Adrenal gland (tissue), 5 donors: Measurements from ENCODE around the gene MAML3.

Experiments used
- CTCF ChIP-seq, 6 experiments: fragments of 450-650 bp in 4 of 6; fragments of 200-600 bp in 2 of 6; sonication (generic) in 1 of 6; IDR thresholded peaks; 1 replicate in 5 of 6; 2 replicates in 1 of 6; pipeline versions ENCODE4 v1.5.1 to v1.8.0; 2016 to 2021; ENCODE audit warnings: antibody characterized with exemption in 6 of 6, mild to moderate bottlenecking in 2 of 6, moderate library complexity in 1 of 6
- POLR2A ChIP-seq, 2 donors: fragments of 450-650 bp; IDR thresholded peaks; one replicate each; pipeline ENCODE4 v1.6.1; 2017; ENCODE audit warnings: antibody characterized with exemption in 2 of 2, mild to moderate bottlenecking in 2 of 2, moderate library complexity in 1 of 2
- donor health status: DM: no; HTN: no; CAD: no.

DNA sequence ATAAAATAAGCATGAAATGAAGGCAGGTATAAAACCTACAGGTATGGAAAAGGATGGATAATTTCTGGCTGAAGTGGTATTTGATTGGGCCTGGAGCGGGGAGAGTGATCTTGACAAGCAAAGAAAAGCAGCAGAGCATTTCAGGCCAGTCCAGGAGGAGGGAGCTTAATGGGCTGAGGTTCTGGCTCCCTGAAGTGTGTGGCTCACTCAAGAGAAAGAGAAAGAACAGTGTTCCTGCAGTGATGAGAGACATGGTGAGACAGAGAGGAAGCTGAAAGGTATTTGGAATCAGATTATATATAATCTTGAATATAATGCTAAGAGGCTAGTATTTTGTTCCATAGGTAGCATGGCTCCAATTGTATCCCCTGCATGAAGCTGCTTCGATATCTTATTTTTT lies 334.9 kb downstream of the MAML3 start:
- no peak for TF ChIP-seq CTCF (IDR thresholded peaks at IDR 0.05)
- no peak for TF ChIP-seq POLR2A (IDR thresholded peaks at IDR 0.05)
